ENCODE data around the gene DNAH12.
"Not testable (repeated sequence)": the region's sequence is repeated elsewhere in the genome, so short reads cannot be mapped to it uniquely, and the experiment has no call there.

Gene DNAH12

DNA sequence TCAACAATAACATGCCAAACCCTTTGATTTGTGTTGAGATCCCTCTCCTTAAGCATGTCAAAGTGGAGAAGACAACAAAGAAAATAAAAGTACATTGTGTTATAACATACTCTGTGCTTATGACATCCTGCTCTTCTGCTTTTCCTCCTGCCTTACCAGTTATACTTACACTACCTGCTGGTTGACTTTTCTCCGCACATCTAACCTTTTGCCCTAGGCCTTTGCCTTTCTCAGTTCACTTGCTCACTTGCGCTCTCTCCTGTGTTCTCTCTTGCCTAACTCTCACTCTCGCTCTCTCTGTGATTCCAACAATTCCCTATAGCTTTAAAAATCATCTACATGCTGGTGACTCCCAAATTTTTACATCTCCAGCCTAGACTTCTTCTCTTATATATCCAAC is 5.7 kb downstream of the DNAH12 start:
- DNase-seq, result no peak

GRCh38 chr3:57530071-57530608 is 14.0 kb downstream of the DNAH12 start:
- no peak for DNase-seq

- DNase-seq, result no peak
Measured at GRCh38 chr3:57518276-57518915, 25.7 kb downstream of the DNAH12 start.

- no peak for DNase-seq
Measured at GRCh38 chr3:57512166-57512565, 32.0 kb downstream of the DNAH12 start.

DNA sequence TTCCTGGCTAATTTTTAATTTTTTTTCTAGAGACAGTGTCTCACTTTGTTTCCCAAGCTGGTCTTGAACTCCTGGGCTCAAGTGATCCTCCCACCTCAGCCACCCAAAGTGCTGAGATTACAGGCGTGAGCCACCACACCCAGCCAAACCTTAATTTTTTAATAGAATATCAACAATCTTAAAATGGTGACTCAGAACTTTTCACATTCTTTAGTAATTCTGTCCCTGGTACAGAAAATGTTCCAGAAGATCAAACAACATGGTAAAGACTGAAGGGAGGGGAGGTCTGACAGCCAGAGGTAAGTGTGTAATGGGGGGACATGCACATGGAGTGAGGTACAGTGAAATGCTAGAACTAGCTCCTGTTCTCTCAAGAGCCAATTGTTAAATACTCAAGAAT is 38.2 kb downstream of the DNAH12 start:
- DNase-seq, result no peak

GRCh38 chr3:57500506-57500905 is 43.6 kb downstream of the DNAH12 start:
- no peak for DNase-seq

GRCh38 chr3:57497904-57498303 is 46.2 kb downstream of the DNAH12 start:
- DNase-seq, result no peak

- DNase-seq, result no peak
Measured at GRCh38 chr3:57484563-57484962, 59.6 kb downstream of the DNAH12 start.

GRCh38 chr3:57477193-57477592 is 67.0 kb downstream of the DNAH12 start:
- DNase-seq, result not testable (repeated sequence)

GRCh38 chr3:57464801-57465200 is 79.3 kb downstream of the DNAH12 start:
- DNase-seq, result no peak

- DNase-seq, result no peak
Measured at GRCh38 chr3:57464011-57464410, 80.1 kb downstream of the DNAH12 start.

DNA sequence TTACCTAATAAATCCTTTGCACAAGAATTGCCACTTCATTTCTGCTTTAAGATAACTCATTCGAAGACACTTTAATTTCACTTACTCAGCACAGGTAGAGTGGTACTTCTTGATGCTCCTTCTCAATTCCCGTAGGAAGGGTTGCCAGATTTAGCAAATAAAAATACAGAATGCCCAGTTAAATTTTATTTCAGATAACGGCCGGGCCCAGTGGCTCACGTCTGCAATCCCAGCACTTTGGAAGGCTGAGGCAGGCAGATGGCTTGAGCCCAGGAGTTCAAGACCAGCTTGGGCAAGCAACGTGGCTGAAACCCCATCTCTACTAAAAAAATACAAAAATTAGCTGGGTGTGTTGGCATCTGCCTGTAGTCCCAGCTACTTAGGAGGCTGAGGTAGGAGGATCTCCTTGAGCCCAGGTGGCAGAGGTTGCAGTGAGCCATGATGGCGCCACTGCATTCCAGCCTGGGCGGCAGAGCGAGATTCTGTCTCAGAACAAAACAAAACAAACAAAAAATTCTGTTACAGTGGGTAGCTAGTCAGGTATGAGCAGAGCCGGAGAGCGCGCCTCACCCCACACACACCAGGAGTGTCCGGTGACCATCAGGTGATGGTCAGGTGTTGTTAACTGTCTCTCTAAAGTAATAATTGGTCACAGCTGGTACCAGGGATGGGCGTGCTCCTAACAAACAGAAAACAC is 92.8 kb downstream of the DNAH12 start:
- no peak for DNase-seq

DNA sequence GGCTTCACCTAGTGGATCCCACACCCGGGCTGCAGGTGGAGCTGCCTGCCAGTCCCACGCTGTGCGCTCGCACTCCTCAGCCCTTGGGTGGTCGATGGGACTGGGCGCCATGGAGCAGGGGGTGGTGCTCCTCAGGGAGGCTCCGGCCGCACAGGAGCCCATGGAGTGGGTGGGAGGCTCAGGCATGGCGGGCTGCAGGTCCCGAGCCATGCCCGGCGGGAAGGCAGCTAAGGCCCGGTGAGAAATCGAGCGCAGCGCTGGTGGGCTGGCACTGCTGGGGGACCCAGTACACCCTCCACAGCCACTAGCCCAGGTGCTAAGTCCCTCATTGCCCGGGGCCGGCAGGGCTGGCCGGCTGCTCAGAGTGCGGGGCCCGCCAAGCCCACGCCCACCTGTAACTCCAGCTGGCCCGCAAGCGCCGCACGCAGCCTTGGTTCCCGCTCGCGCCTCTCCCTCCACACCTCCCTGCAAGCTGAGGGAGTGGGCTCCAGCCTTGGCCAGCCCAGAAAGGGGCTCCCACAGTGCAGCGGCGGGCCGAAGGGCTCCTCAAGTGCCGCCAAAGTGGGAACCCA is 94.8 kb downstream of the DNAH12 start:
- not testable (repeated sequence) for DNase-seq

- not testable (repeated sequence) for DNase-seq
Measured at GRCh38 chr3:57448489-57448888, 95.7 kb downstream of the DNAH12 start.

DNA sequence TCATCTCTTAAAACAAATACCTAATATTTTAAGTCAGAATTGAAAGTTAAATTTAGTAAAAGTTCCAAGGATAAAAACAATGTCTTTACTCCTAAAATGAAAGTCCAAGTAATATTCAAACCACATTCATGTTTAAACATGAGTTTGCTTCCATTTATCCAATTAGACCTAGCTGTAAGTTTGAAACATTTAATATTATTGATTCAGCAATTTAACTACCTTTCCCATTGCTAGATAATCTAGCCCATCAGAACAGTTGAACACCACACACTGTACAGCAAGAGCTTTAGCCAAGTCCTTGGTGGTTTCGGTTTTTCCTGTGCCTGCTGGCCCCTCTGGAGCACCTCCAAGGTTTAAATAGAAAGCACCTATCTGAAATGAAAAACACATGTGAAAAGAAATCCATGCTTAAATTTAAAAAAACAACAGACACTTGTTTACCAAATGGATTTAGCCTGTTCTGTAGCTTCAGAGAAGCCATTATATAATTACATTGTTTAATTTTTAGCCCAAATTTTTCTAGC is 97.8 kb downstream of the DNAH12 start:
- no peak for DNase-seq

GRCh38 chr3:57444469-57444868 is 99.7 kb downstream of the DNAH12 start:
- no peak for DNase-seq

DNA sequence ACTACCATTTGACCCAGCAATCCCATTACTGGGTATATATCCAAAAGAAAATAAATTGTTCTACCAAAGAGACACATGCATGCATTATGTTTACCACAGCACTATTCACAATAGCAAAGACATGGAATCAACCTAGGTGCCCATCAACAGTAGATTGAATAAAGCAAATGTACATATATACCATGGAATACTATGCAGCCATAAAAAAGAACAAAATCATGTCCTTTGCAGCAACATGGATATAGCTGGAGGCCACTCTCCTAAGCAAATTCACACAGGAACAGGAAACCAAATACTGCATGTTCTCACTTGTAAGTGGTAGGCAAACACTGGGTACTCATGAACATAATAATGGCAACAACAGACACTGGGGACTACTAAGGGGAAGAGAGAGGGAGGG is 104.0 kb downstream of the DNAH12 start:
- DNase-seq, result not testable (repeated sequence)

DNA sequence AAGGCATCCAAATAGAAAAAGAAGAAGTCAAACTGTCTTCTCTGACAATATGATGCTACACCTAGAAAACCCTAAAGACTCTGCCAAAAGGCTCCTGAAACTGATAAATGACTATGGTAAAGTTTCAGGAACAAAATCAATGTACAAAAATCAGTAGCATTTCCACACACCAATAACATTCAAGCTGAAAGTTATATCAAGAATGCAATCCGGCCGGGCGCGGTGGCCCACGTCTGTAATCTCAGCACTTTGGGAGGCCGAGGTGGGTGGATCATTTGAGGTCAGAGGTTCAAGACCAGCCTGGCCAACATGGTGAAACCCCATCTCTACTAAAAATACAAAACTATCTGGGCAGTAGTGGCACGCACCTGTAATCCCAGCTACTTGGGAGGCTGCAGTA is 105.7 kb downstream of the DNAH12 start:
- not testable (repeated sequence) for DNase-seq

DNA sequence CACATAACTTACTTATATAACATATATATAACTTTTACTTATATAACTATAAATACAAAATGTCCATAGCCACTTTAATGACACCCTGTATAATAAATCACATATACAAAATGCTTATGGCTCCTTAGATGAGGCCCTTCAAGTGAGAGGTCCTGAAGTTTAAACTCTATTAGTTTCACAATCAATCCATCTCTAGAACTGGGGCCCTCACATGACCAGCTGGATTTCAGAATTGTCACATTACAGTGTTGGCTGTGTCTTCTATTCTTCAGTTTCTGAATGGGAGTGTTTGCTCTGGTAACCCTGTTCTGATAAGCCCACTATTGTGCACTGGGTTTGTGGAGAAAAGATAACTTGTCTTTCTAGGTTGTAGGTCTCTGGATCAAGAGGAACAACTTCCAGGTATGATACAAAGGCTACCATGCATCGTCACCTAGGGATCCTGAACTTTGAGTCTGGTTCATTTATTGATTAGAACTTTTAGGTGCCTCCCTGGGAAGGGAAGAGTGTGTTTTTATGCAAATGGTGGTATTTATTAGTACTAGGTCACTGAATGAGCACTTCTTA is 107.9 kb downstream of the DNAH12 start:
- DNase-seq, result no peak

- no peak for DNase-seq
Measured at GRCh38 chr3:57434041-57434440, 110.1 kb downstream of the DNAH12 start.

- DNase-seq, result no peak
Measured at GRCh38 chr3:57423335-57423734, 120.8 kb downstream of the DNAH12 start.

GRCh38 chr3:57421336-57421735 is 122.8 kb downstream of the DNAH12 start:
- no peak for DNase-seq

DNA sequence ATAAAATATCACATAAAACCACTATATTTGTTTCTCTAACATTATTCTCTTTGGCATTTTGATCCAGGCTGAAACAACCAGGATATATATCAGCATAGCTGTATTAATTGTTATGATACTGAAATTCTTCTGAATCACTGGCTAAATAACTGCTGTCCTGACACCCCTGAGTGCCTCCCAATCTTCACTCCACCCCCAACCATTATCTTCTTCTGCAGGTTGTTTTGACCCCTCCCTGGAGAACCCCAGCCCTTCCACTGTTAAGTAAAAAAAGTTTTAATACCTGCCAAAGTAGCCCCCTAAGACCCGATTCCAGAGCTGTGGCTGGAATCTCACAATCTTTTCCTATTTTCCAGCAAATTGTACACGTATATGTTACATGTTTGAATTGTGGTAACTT is 124.1 kb downstream of the DNAH12 start:
- DNase-seq, result no peak

DNA sequence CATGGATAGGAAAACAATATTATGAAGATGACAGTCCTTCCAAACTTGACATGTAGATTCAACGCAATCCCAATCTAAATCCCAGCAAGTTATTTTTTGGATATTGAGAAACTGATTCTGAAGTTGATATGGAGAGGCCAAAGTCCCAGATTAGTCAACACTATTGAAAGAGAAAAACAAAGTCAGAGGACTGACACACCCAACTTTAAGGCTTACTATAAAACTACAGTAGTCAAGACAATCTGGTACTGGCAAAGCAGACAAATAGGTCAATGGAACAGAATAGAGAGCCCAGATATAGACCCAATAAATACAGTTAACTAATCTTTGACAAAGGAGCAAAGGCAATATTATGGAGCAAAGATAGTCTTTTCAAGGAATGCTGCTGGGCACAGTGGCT is 132.4 kb downstream of the DNAH12 start:
- DNase-seq, result no peak

Data from cerebellar nuclear complex (tissue), 1 donor.